ENCODE data around the gene B3GNT2.

DNA sequence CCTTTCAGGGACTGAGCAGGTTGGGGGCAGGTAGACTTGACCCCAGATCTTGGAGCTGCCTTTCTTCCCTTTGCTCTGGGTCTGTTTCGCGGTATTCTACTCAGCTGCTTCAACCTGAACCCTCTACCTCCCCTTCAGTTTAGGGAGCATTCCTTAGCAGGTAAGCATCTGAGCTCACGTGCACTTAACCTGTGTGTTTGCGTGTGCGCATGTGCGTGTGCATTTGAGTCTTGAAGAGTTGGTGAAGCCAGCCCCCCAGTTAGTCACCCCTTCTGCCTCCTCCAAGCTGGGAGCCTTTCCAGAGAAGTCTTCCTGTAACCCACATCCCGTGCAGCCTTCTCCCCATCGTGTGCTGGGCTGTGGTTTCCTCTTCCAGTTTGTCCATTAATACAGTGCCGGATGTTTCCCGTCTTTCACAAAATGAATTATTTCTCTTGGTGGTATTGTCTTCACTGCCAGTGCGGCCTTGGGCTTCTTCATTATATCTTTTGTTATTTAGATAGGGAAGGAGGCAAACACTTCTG is 33.2 kb downstream of the B3GNT2 start:
- TF ChIP-seq CTCF (conservative IDR thresholded peaks at IDR 0.05) (no peak), ZFX (IDR thresholded peaks at IDR 0.05) (no peak)

Data from C4-2B (cell line).